ENCODE data around the gene TSPAN31.

DNA sequence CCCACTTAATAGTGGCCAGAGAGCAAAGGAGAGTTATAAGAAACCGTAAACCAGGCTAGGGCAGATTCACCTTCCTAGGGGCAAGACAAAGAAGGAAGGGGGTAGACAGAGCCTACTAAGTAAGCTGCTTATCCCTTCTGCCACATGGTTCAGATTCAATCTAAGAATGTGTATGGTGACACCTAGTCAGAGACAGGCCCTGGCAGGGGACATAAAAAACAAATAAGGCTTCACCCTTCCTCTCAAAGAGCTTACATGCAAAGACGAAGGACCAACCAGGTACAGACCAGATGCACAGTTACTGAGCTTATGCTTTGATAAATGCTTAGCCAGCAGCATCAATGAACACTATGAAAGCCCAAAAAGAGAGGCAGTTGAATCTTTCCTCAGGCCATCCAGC lies 17.6 kb downstream of the TSPAN31 start:
- TF ChIP-seq, protein P1, sequence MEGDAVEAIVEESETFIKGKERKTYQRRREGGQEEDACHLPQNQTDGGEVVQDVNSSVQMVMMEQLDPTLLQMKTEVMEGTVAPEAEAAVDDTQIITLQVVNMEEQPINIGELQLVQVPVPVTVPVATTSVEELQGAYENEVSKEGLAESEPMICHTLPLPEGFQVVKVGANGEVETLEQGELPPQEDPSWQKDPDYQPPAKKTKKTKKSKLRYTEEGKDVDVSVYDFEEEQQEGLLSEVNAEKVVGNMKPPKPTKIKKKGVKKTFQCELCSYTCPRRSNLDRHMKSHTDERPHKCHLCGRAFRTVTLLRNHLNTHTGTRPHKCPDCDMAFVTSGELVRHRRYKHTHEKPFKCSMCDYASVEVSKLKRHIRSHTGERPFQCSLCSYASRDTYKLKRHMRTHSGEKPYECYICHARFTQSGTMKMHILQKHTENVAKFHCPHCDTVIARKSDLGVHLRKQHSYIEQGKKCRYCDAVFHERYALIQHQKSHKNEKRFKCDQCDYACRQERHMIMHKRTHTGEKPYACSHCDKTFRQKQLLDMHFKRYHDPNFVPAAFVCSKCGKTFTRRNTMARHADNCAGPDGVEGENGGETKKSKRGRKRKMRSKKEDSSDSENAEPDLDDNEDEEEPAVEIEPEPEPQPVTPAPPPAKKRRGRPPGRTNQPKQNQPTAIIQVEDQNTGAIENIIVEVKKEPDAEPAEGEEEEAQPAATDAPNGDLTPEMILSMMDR (IDR thresholded peaks at IDR 0.05) = no peak
- TF ChIP-seq POLR2A (IDR thresholded peaks at IDR 0.05) (no peak), POLR2AphosphoS5 (IDR thresholded peaks at IDR 0.05) (no peak)
